Right lobe of liver (tissue), 4 donors: ENCODE measurements around the gene ALKBH3.

Experiments
- CTCF ChIP-seq, 4 donors: fragments of 200-600 bp in 3 of 4; fragments of 450-650 bp in 1 of 4; IDR thresholded peaks; one replicate each; pipeline versions ENCODE4 v1.5.1 to v1.8.0; 2016 to 2022; ENCODE audit warnings: antibody characterized with exemption in 4 of 4, mild to moderate bottlenecking in 2 of 4
- POLR2A ChIP-seq: fragments of 450-650 bp; IDR thresholded peaks from one replicate; pipeline ENCODE4 v1.6.1; 2017; ENCODE audit warnings: antibody characterized with exemption, mild to moderate bottlenecking
- donor health status: DM: no; HTN: no; CAD: no.
- donor health status: DM: no; HTN: no; CAD: no.
- donor health status: DM: no; HTN: yes; CAD: no.

- TF ChIP-seq CTCF (IDR thresholded peaks at IDR 0.05), result no peak
- no peak for TF ChIP-seq POLR2A
Measured at GRCh38 chr11:43928721-43929120, 48.1 kb downstream of the ALKBH3 start.
